ENCODE results near the gene TXNDC2.

The TXNDC2 gene

GRCh38 chr18:9860682-9861081, 25.1 kb upstream of the TXNDC2 start:
- no peak for DNase-seq (ENCODE audit: low spot score)

GRCh38 chr18:9861157-9861556, 24.6 kb upstream of the TXNDC2 start:
- DNase-seq (ENCODE audit: low spot score): no peak

- no peak for DNase-seq (ENCODE audit: low spot score)
Observed at GRCh38 chr18:9861933-9862332, 23.8 kb upstream of the TXNDC2 start.

GRCh38 chr18:9862686-9863085, 23.1 kb upstream of the TXNDC2 start:
- DNase-seq (ENCODE audit: low spot score): no peak

GRCh38 chr18:9863282-9863681, 22.5 kb upstream of the TXNDC2 start:
- DNase-seq (ENCODE audit: low spot score): no peak

- DNase-seq (ENCODE audit: low spot score): no peak
Observed at GRCh38 chr18:9865764-9866490, 19.8 kb upstream of the TXNDC2 start.

- no peak for DNase-seq (ENCODE audit: low spot score)
Observed at GRCh38 chr18:9866627-9867026, 19.1 kb upstream of the TXNDC2 start.

- no peak for DNase-seq (ENCODE audit: low spot score)
Observed at GRCh38 chr18:9867071-9867594, 18.6 kb upstream of the TXNDC2 start.

- peak; percentile 21 for DNase-seq (ENCODE audit: low spot score)
Observed at GRCh38 chr18:9868857-9869714, 16.7 kb upstream of the TXNDC2 start.

GRCh38 chr18:9869715-9870430, 15.9 kb upstream of the TXNDC2 start:
- DNase-seq (ENCODE audit: low spot score): peak; percentile 77

- DNase-seq (ENCODE audit: low spot score): no peak
Observed at GRCh38 chr18:9870431-9871008, 15.3 kb upstream of the TXNDC2 start.

- no peak for DNase-seq (ENCODE audit: low spot score)
Observed at GRCh38 chr18:9871244-9871746, 14.5 kb upstream of the TXNDC2 start.

GRCh38 chr18:9872823-9873222, 12.9 kb upstream of the TXNDC2 start:
- no peak for DNase-seq (ENCODE audit: low spot score)

- DNase-seq (ENCODE audit: low spot score): no peak
Observed at GRCh38 chr18:9874728-9875127, 11.0 kb upstream of the TXNDC2 start.

GRCh38 chr18:9876212-9876866, 9.4 kb upstream of the TXNDC2 start:
- DNase-seq (ENCODE audit: low spot score): no peak

- peak; percentile 77 for DNase-seq (ENCODE audit: low spot score)
Observed at GRCh38 chr18:9876867-9877654, 8.7 kb upstream of the TXNDC2 start.

- DNase-seq (ENCODE audit: low spot score): no peak
Observed at GRCh38 chr18:9877655-9878014, 8.1 kb upstream of the TXNDC2 start.

GRCh38 chr18:9878095-9878494, 7.7 kb upstream of the TXNDC2 start:
- DNase-seq (ENCODE audit: low spot score): no peak

GRCh38 chr18:9878783-9879242, 7.0 kb upstream of the TXNDC2 start:
- no peak for DNase-seq (ENCODE audit: low spot score)

- no peak for DNase-seq (ENCODE audit: low spot score)
Observed at GRCh38 chr18:9884090-9884489, 1.7 kb upstream of the TXNDC2 start.

Data from LoVo (cell line).